HL-60 (cell line): Measurements from ENCODE around the gene LGALS3.

Experiments
- GABPA ChIP-seq: IDR thresholded peaks from 2 replicates; pipeline ENCODE4 v1.6.1; 2012; ENCODE audit warnings: low read depth
- POLR2AphosphoS5 ChIP-seq: IDR thresholded peaks from 2 replicates; pipeline ENCODE4 v1.6.1; 2012; ENCODE audit warnings: low read depth
- TF ChIP-seq, protein P1 (sequence below): IDR thresholded peaks from 2 replicates; pipeline ENCODE4 v1.6.1; 2012; ENCODE audit warnings: low read depth; ENCODE audit not compliant: insufficient replicate concordance
- TF ChIP-seq, protein P2 (sequence below): IDR thresholded peaks from one replicate; pipeline ENCODE4 v1.5.1; 2011; ENCODE audit warnings: low read length, control low read depth, inconsistent platforms; ENCODE audit not compliant: insufficient read depth

GRCh38 chr14:55138091-55138490, 9.0 kb downstream of the LGALS3 start:
- TF ChIP-seq, protein P1, sequence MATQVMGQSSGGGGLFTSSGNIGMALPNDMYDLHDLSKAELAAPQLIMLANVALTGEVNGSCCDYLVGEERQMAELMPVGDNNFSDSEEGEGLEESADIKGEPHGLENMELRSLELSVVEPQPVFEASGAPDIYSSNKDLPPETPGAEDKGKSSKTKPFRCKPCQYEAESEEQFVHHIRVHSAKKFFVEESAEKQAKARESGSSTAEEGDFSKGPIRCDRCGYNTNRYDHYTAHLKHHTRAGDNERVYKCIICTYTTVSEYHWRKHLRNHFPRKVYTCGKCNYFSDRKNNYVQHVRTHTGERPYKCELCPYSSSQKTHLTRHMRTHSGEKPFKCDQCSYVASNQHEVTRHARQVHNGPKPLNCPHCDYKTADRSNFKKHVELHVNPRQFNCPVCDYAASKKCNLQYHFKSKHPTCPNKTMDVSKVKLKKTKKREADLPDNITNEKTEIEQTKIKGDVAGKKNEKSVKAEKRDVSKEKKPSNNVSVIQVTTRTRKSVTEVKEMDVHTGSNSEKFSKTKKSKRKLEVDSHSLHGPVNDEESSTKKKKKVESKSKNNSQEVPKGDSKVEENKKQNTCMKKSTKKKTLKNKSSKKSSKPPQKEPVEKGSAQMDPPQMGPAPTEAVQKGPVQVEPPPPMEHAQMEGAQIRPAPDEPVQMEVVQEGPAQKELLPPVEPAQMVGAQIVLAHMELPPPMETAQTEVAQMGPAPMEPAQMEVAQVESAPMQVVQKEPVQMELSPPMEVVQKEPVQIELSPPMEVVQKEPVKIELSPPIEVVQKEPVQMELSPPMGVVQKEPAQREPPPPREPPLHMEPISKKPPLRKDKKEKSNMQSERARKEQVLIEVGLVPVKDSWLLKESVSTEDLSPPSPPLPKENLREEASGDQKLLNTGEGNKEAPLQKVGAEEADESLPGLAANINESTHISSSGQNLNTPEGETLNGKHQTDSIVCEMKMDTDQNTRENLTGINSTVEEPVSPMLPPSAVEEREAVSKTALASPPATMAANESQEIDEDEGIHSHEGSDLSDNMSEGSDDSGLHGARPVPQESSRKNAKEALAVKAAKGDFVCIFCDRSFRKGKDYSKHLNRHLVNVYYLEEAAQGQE, result no peak
- TF ChIP-seq, protein P2, sequence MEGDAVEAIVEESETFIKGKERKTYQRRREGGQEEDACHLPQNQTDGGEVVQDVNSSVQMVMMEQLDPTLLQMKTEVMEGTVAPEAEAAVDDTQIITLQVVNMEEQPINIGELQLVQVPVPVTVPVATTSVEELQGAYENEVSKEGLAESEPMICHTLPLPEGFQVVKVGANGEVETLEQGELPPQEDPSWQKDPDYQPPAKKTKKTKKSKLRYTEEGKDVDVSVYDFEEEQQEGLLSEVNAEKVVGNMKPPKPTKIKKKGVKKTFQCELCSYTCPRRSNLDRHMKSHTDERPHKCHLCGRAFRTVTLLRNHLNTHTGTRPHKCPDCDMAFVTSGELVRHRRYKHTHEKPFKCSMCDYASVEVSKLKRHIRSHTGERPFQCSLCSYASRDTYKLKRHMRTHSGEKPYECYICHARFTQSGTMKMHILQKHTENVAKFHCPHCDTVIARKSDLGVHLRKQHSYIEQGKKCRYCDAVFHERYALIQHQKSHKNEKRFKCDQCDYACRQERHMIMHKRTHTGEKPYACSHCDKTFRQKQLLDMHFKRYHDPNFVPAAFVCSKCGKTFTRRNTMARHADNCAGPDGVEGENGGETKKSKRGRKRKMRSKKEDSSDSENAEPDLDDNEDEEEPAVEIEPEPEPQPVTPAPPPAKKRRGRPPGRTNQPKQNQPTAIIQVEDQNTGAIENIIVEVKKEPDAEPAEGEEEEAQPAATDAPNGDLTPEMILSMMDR, result no peak
- TF ChIP-seq POLR2AphosphoS5 (no peak), GABPA (no peak)
